GM18861 (cell line): ENCODE results near the gene REM1.

Experiments
- ATAC-seq: cut with Tn5 transposase; IDR thresholded peaks from one replicate; pipeline ENCODE4 v1.9.1; 2021; ENCODE audit not compliant: unreplicated experiment

Gene REM1

GRCh38 chr20:31522731-31523130 is 47.6 kb downstream of the REM1 start:
- ATAC-seq: no peak

DNA sequence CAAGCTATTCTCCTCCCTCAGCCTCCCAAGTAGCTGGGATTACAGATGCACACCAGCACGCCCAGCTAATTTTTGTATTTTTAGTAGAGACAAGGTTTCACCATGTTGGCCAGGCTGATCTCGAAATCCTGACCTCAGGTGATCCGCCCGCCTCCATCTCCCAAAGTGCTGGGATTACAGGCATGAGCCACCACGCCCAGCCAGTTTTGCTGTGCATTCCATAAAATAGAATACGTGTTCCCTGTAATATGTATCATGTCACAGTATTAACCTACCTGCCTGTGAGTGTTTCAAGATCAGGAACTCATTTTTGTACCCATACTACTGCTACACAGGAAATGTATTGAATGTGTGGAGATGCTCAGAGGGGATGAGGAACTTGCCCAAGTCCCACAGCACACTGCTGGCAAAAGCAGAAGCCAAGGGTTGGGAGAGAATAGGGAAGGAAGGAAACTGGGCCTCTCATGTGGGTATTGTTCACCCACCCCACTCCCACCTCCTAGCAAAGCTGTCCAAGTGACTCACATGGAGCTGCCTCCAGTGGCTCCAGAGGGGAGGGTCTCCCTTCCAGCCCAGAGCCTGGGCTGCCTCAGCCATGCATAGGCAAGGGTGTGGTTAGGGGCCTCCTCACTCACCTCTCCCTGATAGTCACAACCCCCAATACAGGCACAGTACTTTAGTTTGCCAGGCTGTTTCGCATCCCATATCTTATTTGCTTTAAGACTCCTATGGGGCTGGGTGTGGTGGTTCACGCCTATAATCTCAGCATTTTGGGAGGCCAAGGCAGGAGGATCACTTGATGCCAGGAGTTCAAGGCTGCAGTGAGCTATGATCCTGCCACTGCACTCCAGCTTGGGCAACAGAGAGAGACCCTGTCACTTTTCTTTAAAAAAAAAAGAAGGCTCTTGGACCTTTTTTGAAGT is 48.5 kb downstream of the REM1 start:
- no peak for ATAC-seq

- ATAC-seq: no peak
Measured at GRCh38 chr20:31527266-31527665, 52.2 kb downstream of the REM1 start.
